ENCODE measurements around the gene LENG9. TPM values are rescaled to one million over a fixed set of nuclear protein-coding genes. Genes with fewer than 3 reads are reported as not detected.

The LENG9 gene
- polyA plus RNA-seq, 2 of the 4 experiments (the other 2 are of a cell fraction) = 1.9 to 4.1 TPM

- peak; percentile 28; the same call in 1 of the 2 replicates for TF ChIP-seq KDM1A (IDR thresholded peaks at IDR 0.05; ENCODE audit: low read depth)
- TF ChIP-seq FOSL2 (IDR thresholded peaks at IDR 0.05) = no peak
- no peak for TF ChIP-seq FOSL2 (CRISPR knock-in tag; IDR thresholded peaks at IDR 0.05)
- peaks cover 19% of the 10 kb centered on the region; the same call in 2 of the 3 replicates for H3K4me1 ChIP-seq
- no peaks in the 10 kb centered on the region for H3K9me3 ChIP-seq
- ChIA-PET POLR2A (interaction anchor here (0.6 kb wide), 1 partner anchor 303 kb away, joined by 3 read pairs; the partner anchor contains the start of genes PRPF31 and TFPT), CTCF (interaction anchor here (1.2 to 4.2 kb wide), 5 partner anchors 9 to 250 kb away, joined by 3 to 23 read pairs (median 5); no protein-coding TSS in a partner anchor)
- WGBS (ENCODE audit: missing lambda C conversion rate) = 79% methylated on average over 21 of the region's 26 CpGs
- no peak for FAIRE-seq
- H3K27ac ChIP-seq = no peak overlapping the region
- H3K4me3 ChIP-seq = no peak overlapping the region
- no peak for ATAC-seq
- H3K4me2 ChIP-seq = no peak overlapping the region
- DNase-seq (ENCODE audit: low read depth in 1 of 2, low spot score in 1 of 2) = no peak
Observed at GRCh38 chr19:54418930-54419800, 44.4 kb downstream of the LENG9 start.

DNA sequence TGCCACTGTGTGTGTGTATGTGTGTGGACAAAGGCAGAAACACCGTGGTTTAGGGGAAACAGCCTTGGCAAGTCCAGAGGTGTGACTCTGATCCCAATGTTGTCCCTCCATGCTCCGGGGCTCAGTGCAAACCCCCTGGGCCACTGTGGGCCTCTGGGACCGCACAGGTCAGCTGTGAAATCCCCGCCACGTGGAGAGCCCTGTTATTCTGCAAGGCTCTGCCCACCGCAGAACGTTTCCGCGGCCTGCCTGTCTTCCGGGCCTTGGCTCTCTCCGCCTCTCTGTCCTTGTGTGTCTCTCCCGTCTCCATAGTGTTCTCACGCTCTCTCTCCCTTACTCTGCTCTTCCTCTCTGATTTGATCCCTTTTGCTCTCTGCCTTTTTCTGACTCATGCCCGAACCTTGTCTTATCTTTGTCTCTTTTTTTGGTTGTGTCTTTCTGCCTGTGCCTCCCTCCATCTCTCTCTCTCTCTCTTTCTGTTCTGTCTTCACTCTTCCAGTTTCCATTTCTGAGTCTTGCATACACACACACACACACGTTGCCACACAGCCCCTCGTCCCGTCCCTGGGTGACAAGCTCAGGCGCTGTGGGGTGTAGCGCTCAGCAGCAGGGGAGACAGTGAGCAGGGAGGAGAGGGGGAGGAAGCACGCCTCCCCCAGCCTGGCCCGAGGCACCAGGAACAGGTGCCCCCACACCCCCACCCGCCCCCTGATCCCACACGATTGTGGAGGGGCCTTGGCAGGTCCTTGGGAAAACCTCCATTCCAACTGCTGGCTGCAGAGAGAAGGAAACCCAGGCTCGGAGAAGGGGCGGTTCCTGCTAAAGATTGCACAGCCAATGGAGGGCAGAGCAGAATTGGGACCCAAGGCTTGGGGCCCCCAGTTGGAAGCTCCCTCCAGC is 45.3 kb downstream of the LENG9 start:
- H3K4me2 ChIP-seq = no peak overlapping the region
- ChIA-PET CTCF (interaction anchor here (1.5 kb wide), 1 partner anchor 20 kb away, joined by 5 read pairs; no protein-coding TSS in a partner anchor), POLR2A (interaction anchor here (0.6 kb wide), 1 partner anchor 303 kb away, joined by 3 read pairs; the partner anchor contains the start of genes PRPF31 and TFPT)
- no peak overlapping the region for H3K27ac ChIP-seq
- TF ChIP-seq CBX2 (IDR thresholded peaks at IDR 0.05; ENCODE audit: borderline replicate concordance, low read depth) (no peak), SREBF2 (IDR thresholded peaks at IDR 0.05) (no peak), HDAC2 (IDR thresholded peaks at IDR 0.05) (no peak), POLR2AphosphoS2 (conservative IDR thresholded peaks at IDR 0.05; ENCODE audit: low read length) (no peak), NR3C1 (IDR thresholded peaks at IDR 0.05) (no peak), POLR2A (IDR thresholded peaks at IDR 0.05; ENCODE audit: low read length) (no peak), KDM1A (IDR thresholded peaks at IDR 0.05; ENCODE audit: low read depth) (no peak), HOXB13 (CRISPR knock-in tag; IDR thresholded peaks at IDR 0.05; ENCODE audit: low read depth) (no peak), NPAS2 (CRISPR knock-in tag; IDR thresholded peaks at IDR 0.05; ENCODE audit: borderline replicate concordance) (no peak), ZNF302 (CRISPR knock-in tag; IDR thresholded peaks at IDR 0.05) (no peak), CBX8 (IDR thresholded peaks at IDR 0.05) (no peak)
- TF ChIP-seq, protein P1, sequence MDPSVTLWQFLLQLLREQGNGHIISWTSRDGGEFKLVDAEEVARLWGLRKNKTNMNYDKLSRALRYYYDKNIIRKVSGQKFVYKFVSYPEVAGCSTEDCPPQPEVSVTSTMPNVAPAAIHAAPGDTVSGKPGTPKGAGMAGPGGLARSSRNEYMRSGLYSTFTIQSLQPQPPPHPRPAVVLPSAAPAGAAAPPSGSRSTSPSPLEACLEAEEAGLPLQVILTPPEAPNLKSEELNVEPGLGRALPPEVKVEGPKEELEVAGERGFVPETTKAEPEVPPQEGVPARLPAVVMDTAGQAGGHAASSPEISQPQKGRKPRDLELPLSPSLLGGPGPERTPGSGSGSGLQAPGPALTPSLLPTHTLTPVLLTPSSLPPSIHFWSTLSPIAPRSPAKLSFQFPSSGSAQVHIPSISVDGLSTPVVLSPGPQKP (IDR thresholded peaks at IDR 0.05; ENCODE audit: low read depth, low read length) = no peak
- DNase-seq (ENCODE audit: low read depth in 1 of 2, low spot score in 1 of 2) (peak in 1 of 2 experiments; percentile 42), FAIRE-seq (peak; percentile 39), ATAC-seq (peak; percentile 14 to 42; a peak in 3 of 6 replicates)
- WGBS (ENCODE audit: missing lambda C conversion rate) = 54% methylated on average over 25 of the region's 25 CpGs
- peaks cover 19% of the 10 kb centered on the region; the same call in 2 of the 3 replicates for H3K4me1 ChIP-seq
- no peaks in the 10 kb centered on the region for H3K9me3 ChIP-seq
- H3K4me3 ChIP-seq = no peak overlapping the region

GRCh38 chr19:54416695-54417491 is 46.7 kb downstream of the LENG9 start:
- Histone ChIP-seq H3K9me3 (no peaks in the 10 kb centered on the region), H3K4me2 (no peak overlapping the region), H3K4me3 (no peak overlapping the region), H3K27ac (no peak overlapping the region), H3K4me1 (peaks cover 19% of the 10 kb centered on the region; the same call in 2 of the 3 replicates)
- 55% methylated on average over 41 of the region's 44 CpGs for WGBS (ENCODE audit: missing lambda C conversion rate)
- POLR2A ChIA-PET = no interaction called here
- DNase-seq (ENCODE audit: low read depth in 1 of 2, low spot score in 1 of 2) (no peak), FAIRE-seq (no peak), ATAC-seq (peak in 1 of 2 experiments; percentile 3; a peak in 2 of 6 replicates)
- CTCF ChIA-PET = interaction anchor here (0.7 to 3.1 kb wide), 4 partner anchors 10 to 91 kb away, joined by 3 to 16 read pairs (median 5); no protein-coding TSS in a partner anchor
- TF ChIP-seq BHLHE40 (IDR thresholded peaks at IDR 0.05; ENCODE audit: low read depth, low read length) (no peak), RFX5 (IDR thresholded peaks at IDR 0.05) (no peak), MAFK (IDR thresholded peaks at IDR 0.05; ENCODE audit: partially characterized antibody) (no peak), TFCP2L1 (CRISPR knock-in tag; IDR thresholded peaks at IDR 0.05) (no peak), RARB (CRISPR knock-in tag; IDR thresholded peaks at IDR 0.05) (no peak), ESRRA (IDR thresholded peaks at IDR 0.05; ENCODE audit: borderline replicate concordance, low read length) (no peak)
- TF ChIP-seq, protein P1 (IDR thresholded peaks at IDR 0.05; ENCODE audit: low read depth, low read length) = no peak
